ENCODE measurements around the gene PHLDB1. TPM values are rescaled to one million over a fixed set of nuclear protein-coding genes. Genes with fewer than 3 reads are reported as not detected.

PHLDB1 gene
- total RNA-seq, 2 donors from 2014 or later: 45.9 to 54.9 TPM

- no peak overlapping the region for H3K4me3 Mint-ChIP-seq
- no peak overlapping the region for H3K27ac ChIP-seq (ENCODE audit: low read depth, low read length)
- no peaks in the 10 kb centered on the region for H3K9me3 Mint-ChIP-seq
- peaks cover 25% of the 10 kb centered on the region for H3K36me3 ChIP-seq (ENCODE audit: control insufficient read depth, insufficient read depth, low read length)
- H3K4me3 ChIP-seq (ENCODE audit: low read length): no peak overlapping the region
- H3K27me3 ChIP-seq (ENCODE audit: control insufficient read depth, insufficient read depth, low read length, poor library complexity, severe bottlenecking): peaks cover 10% of the 10 kb centered on the region
- peaks cover 29% of the 10 kb centered on the region for H3K36me3 Mint-ChIP-seq (ENCODE audit: low read depth)
- peaks cover 7% of the 10 kb centered on the region for H3K4me1 ChIP-seq (ENCODE audit: control insufficient read depth, insufficient read depth, low read length)
- H3K9me3 ChIP-seq (ENCODE audit: control insufficient read depth, low read length): no peaks in the 10 kb centered on the region
- H3K27me3 Mint-ChIP-seq (ENCODE audit: insufficient read depth): peaks cover 2% of the 10 kb centered on the region
- no peak for DNase-seq
- 67 to 93% methylated on average over 1 of the region's 1 CpG for WGBS, 2 experiments (ENCODE audit: insufficient coverage in 1 of 2, insufficient read length in 1 of 2)
- H3K9ac ChIP-seq (ENCODE audit: extremely low read depth, low read length, poor library complexity, severe bottlenecking): no peak overlapping the region
- no peak for TF ChIP-seq CTCF (conservative IDR thresholded peaks at IDR 0.05)
- no peak overlapping the region for H3K27ac Mint-ChIP-seq
- peaks cover 16% of the 10 kb centered on the region for H3K4me1 Mint-ChIP-seq
Observed at GRCh38 chr11:118633319-118633690, 25.9 kb downstream of the PHLDB1 start.

- no peak overlapping the region for H3K27ac ChIP-seq (ENCODE audit: low read depth, low read length)
- H3K9ac ChIP-seq (ENCODE audit: extremely low read depth, low read length, poor library complexity, severe bottlenecking): no peak overlapping the region
- Mint-ChIP-seq H3K27me3 (ENCODE audit: insufficient read depth) (peaks cover 2% of the 10 kb centered on the region), H3K4me3 (peak overlapping the region; percentile 55), H3K27ac (no peak overlapping the region), H3K4me1 (peaks cover 16% of the 10 kb centered on the region), H3K9me3 (no peaks in the 10 kb centered on the region), H3K36me3 (ENCODE audit: low read depth) (peaks cover 27% of the 10 kb centered on the region)
- H3K9me3 ChIP-seq (ENCODE audit: control insufficient read depth, low read length): no peaks in the 10 kb centered on the region
- no peak for DNase-seq
- 64% methylated on average over 4 of the region's 4 CpGs; no CpG with 5 or more reads in 1 of the 2 experiments for WGBS, 2 experiments (ENCODE audit: insufficient coverage in 1 of 2, insufficient read length in 1 of 2)
- peaks cover 19% of the 10 kb centered on the region for H3K36me3 ChIP-seq (ENCODE audit: control insufficient read depth, insufficient read depth, low read length)
- H3K4me3 ChIP-seq (ENCODE audit: low read length): no peak overlapping the region
- H3K27me3 ChIP-seq (ENCODE audit: control insufficient read depth, insufficient read depth, low read length, poor library complexity, severe bottlenecking): peaks cover 10% of the 10 kb centered on the region
- no peak for TF ChIP-seq CTCF (conservative IDR thresholded peaks at IDR 0.05)
- H3K4me1 ChIP-seq (ENCODE audit: control insufficient read depth, insufficient read depth, low read length): peaks cover 7% of the 10 kb centered on the region
Observed at GRCh38 chr11:118633979-118634378, 26.6 kb downstream of the PHLDB1 start.

GRCh38 chr11:118634431-118635236 is 27.2 kb downstream of the PHLDB1 start:
- Histone ChIP-seq H3K4me1 (ENCODE audit: control insufficient read depth, insufficient read depth, low read length) (peaks cover 7% of the 10 kb centered on the region), H3K36me3 (ENCODE audit: control insufficient read depth, insufficient read depth, low read length) (peaks cover 14% of the 10 kb centered on the region), H3K27me3 (ENCODE audit: control insufficient read depth, insufficient read depth, low read length, poor library complexity, severe bottlenecking) (peaks cover 10% of the 10 kb centered on the region), H3K9me3 (ENCODE audit: control insufficient read depth, low read length) (no peaks in the 10 kb centered on the region), H3K4me3 (ENCODE audit: low read length) (peak overlapping the region; percentile 76), H3K27ac (ENCODE audit: low read depth, low read length) (peak overlapping the region; percentile 29), H3K9ac (ENCODE audit: extremely low read depth, low read length, poor library complexity, severe bottlenecking) (peak overlapping the region; percentile 44)
- H3K9me3 Mint-ChIP-seq: no peaks in the 10 kb centered on the region
- peak overlapping the region; percentile 55 for H3K4me3 Mint-ChIP-seq
- TF ChIP-seq CTCF (conservative IDR thresholded peaks at IDR 0.05): peak; percentile 64
- peak; percentile 96 for DNase-seq
- H3K27ac Mint-ChIP-seq: peak overlapping the region; percentile 87
- peaks cover 2% of the 10 kb centered on the region for H3K27me3 Mint-ChIP-seq (ENCODE audit: insufficient read depth)
- 6 to 18% methylated on average over 8 to 40 of the region's 41 CpGs for WGBS, 2 experiments (ENCODE audit: insufficient coverage in 1 of 2, insufficient read length in 1 of 2)
- H3K4me1 Mint-ChIP-seq: peaks cover 16% of the 10 kb centered on the region
- H3K36me3 Mint-ChIP-seq (ENCODE audit: low read depth): peaks cover 24% of the 10 kb centered on the region
